BJ (cell line): ENCODE results near the gene SLC41A1. TPM values are rescaled to one million over a fixed set of nuclear protein-coding genes. Genes with fewer than 3 reads are reported as not detected.
"Not testable (repeated sequence)": the region's sequence is repeated elsewhere in the genome, so short reads cannot be mapped to it uniquely, and the experiment has no call there.

ENCODE experiments used
- CTCF ChIA-PET: fragments of 350-600 bp; formaldehyde crosslinking; extraction: SDS; loops from one replicate; lab custom pipeline; 2021; ENCODE audit warnings: antibody characterized with exemption, inconsistent platforms; lab: Yijun Ruan, JAX
- POLR2A ChIA-PET: fragments of 300-600 bp; sonication (Branson Sonifier 250); formaldehyde crosslinking; extraction: SDS; loops from one replicate; lab custom pipeline; 2021; ENCODE audit warnings: antibody characterized with exemption; lab: Charles Lee
- DNase-seq: peaks from one replicate; pipeline ENCODE4 v3.0.0-alpha.2; 2011; ENCODE audit warnings: low read depth
- H3K27me3 ChIP-seq: 2 replicates; pipeline ENCODE4 v1.6.0; 2011; ENCODE audit warnings: low read length; ENCODE audit not compliant: control insufficient read depth, insufficient read depth
- H3K36me3 ChIP-seq: 2 replicates; pipeline ENCODE4 v1.5.1; 2011; ENCODE audit warnings: low read length; ENCODE audit not compliant: control insufficient read depth, insufficient read depth
- H3K4me3 ChIP-seq: 2 replicates; pipeline ENCODE4 v1.5.1; 2011; ENCODE audit warnings: low read depth, mild to moderate bottlenecking, control low read depth, low read length
- polyA minus RNA-seq: library from RNA; depleted of rRNA, polyadenylated mRNA; stranded (reverse); fragments of >200 nt; gene quantifications from 2 replicates; pipeline ENCODE4 v1.2.3, GENCODE V29; 2011; rRNA and poly(A)+ RNA removed
- polyA plus RNA-seq: library from polyadenylated mRNA; depleted of rRNA; stranded (reverse); fragments of >200 nt; gene quantifications from 2 replicates; pipeline ENCODE4 v1.2.3, GENCODE V29; 2011; rRNA removed
- TF ChIP-seq, protein P1 (sequence below): IDR thresholded peaks from 2 replicates; pipeline ENCODE4 v1.5.1; 2011; ENCODE audit warnings: low read depth, mild to moderate bottlenecking, control low read depth, inconsistent platforms, low read length, moderate library complexity; ENCODE audit not compliant: insufficient read depth

Gene SLC41A1
- 29.2 and 29.4 TPM in 2 replicates for polyA plus RNA-seq
- polyA minus RNA-seq = 10.5 and 10.8 TPM in 2 replicates

DNA sequence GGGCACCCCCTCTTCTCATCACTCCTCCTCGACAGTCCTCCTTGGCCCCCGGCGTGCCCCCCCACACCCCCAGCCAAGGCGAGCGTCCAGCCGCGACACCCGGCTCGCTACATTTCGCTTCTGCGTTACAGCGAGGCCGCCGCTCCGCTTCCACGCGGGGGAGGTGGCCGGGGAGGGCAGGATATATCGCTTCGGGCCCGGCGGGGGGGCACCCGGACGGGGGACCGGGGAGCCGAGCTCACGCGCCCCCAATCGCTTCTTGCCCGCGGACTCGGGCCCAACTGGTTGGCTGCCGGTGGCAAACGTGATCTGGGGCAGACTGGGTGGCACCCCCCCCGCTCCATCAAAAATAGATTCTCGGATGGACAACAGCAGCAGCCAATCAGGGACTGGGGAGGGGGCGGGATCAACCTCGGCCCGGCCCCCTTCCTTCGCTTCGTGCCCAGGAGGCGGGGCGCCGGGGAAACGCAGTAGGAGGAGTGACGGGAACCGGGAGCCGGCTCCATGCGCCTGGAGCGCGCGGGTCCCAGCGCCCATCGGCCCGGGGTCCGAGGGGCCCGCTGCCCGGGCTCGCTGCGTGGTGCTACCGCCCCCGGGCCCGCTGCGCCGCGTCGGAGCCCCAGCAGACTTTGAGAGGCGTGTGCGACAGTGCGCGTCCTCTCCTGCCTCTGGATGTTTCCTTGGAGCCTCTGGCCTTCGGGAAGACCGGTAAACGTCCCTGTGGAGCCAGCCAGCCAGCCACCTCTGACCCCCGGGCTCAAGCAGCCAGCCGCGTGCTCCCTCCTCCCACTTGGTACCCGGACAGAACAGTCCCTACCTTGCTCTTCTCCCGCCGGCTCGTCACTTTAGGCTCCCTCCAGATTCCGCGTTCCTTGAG lies at the start of gene SLC41A1:
SLC41A1 (minus strand) TSS at position 321 of the 877 bp plus-strand sequence. CDS start 2,757 bp downstream, outside the sequence.
- peak; percentile 55 for DNase-seq
- Histone ChIP-seq H3K27me3 (no peaks in the 10 kb centered on the region), H3K36me3 (peaks cover 7% of the 10 kb centered on the region; the same call in 1 of the 2 replicates), H3K4me3 (peak within 1 kb of the TSS; percentile 88)
- CTCF ChIA-PET = interaction anchor here (0.9 to 1.7 kb wide), 2 partner anchors 21 kb away, joined by 3 to 9 read pairs; no protein-coding TSS in a partner anchor
- POLR2A ChIA-PET = no interaction called here
- TF ChIP-seq, protein P1, sequence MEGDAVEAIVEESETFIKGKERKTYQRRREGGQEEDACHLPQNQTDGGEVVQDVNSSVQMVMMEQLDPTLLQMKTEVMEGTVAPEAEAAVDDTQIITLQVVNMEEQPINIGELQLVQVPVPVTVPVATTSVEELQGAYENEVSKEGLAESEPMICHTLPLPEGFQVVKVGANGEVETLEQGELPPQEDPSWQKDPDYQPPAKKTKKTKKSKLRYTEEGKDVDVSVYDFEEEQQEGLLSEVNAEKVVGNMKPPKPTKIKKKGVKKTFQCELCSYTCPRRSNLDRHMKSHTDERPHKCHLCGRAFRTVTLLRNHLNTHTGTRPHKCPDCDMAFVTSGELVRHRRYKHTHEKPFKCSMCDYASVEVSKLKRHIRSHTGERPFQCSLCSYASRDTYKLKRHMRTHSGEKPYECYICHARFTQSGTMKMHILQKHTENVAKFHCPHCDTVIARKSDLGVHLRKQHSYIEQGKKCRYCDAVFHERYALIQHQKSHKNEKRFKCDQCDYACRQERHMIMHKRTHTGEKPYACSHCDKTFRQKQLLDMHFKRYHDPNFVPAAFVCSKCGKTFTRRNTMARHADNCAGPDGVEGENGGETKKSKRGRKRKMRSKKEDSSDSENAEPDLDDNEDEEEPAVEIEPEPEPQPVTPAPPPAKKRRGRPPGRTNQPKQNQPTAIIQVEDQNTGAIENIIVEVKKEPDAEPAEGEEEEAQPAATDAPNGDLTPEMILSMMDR = no peak

GRCh38 chr1:205861540-205861939 lies 48.5 kb upstream of the SLC41A1 start:
- Histone ChIP-seq H3K4me3 (no peak overlapping the region), H3K36me3 (no peaks in the 10 kb centered on the region), H3K27me3 (no peaks in the 10 kb centered on the region)
- CTCF ChIA-PET = no interaction called here
- POLR2A ChIA-PET = no interaction called here
- TF ChIP-seq, protein P1 = no peak
- DNase-seq = no peak

DNA sequence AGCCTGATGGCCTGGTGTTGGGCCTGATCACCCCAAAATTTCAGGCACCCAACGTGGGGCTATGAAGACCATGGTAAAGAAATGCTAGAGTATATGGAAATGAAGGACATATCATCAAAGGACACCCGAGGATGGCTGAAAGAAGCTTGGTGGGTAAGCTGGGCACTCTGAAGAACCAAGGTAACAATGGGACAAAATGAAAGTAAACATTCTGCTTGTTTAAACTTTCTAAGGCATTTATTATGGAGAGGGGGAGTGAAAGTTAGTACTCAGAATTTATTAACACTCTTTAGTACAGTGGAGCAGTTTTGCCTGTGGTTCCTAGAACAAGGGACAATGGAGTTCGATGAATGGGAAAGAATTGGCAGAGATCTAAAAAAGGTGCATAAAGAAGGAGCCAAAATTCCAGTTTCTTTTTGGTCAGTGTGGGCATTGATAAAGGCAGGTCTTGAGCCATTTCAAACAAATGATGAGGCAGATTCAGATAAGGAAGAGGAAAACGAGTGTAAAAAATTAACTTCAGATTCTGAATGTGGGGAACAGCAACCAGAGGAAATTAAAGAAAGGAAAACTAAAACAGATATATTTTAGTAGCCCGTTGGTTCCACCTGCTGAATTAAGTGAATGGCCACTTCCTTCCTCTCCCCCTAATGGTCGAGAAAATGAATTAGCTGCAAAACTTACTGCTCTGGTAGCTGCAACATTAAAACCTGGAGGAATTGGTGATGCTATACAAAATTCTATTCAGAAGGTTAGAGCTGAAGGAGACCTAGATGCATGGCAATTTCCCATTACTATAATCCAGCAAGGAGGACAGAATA lies 45.4 kb upstream of the SLC41A1 start:
- ChIA-PET CTCF (interaction anchor here (0.6 to 1.7 kb wide), 2 partner anchors 19 to 31 kb away, joined by 4 read pairs; no protein-coding TSS in a partner anchor), POLR2A (no interaction called here)
- H3K27me3 ChIP-seq = no peaks in the 10 kb centered on the region
- H3K36me3 ChIP-seq = no peaks in the 10 kb centered on the region
- no peak for DNase-seq
- H3K4me3 ChIP-seq = no peak overlapping the region
- TF ChIP-seq, protein P1 = no peak

DNA sequence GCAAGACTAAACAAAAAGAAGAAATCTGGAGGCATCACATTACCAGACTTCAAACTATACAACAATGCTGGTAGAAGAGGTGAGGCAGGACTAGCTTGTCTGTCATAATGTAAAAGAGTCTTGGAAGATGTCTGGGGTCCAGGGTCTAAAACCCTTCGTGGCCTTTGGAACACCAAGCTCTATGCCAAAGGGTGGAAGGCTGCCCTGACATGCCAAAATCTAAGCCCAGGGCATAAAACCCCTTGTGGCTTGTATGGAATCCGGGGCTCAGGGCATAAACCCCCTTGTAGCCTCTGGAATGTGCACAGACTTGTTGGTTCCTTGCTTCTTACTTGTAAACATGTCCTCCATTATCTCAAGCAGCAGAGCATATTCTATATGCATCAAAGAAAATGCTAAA lies 44.5 kb upstream of the SLC41A1 start:
- H3K4me3 ChIP-seq, CTCF ChIA-PET, DNase-seq, POLR2A ChIA-PET, H3K36me3 ChIP-seq, H3K27me3 ChIP-seq: not testable (repeated sequence)

GRCh38 chr1:205856433-205856832 lies 43.4 kb upstream of the SLC41A1 start:
- H3K36me3 ChIP-seq = no peaks in the 10 kb centered on the region
- H3K27me3 ChIP-seq = no peaks in the 10 kb centered on the region
- POLR2A ChIA-PET = no interaction called here
- TF ChIP-seq, protein P1 = no peak
- DNase-seq = no peak
- H3K4me3 ChIP-seq = no peak overlapping the region
- CTCF ChIA-PET = no interaction called here
